ENCODE measurements around the gene TCP11.
A peak's percentile ranks its signal among the peaks of the same experiment; 100 is the strongest.

The TCP11 gene

GRCh38 chr6:35141007-35141655 lies at the start of gene TCP11:
Gene TCP11 (minus strand): TSS chr6:35141339. CDS start chr6:35140870, 469 bp downstream.
- DNase-seq: peak; percentile 70

- DNase-seq: no peak
Observed at GRCh38 chr6:35190306-35190705, 49.2 kb upstream of the TCP11 start.

GRCh38 chr6:35188886-35189285 lies 47.7 kb upstream of the TCP11 start:
- no peak for DNase-seq

GRCh38 chr6:35186571-35186970 lies 45.4 kb upstream of the TCP11 start:
- DNase-seq: no peak

GRCh38 chr6:35185971-35186370 lies 44.8 kb upstream of the TCP11 start:
- no peak for DNase-seq

GRCh38 chr6:35185302-35185681 lies 44.2 kb upstream of the TCP11 start:
- DNase-seq: no peak

- no peak for DNase-seq
Observed at GRCh38 chr6:35184580-35185301, 43.6 kb upstream of the TCP11 start.

- DNase-seq: no peak
Observed at GRCh38 chr6:35183935-35184334, 42.8 kb upstream of the TCP11 start.

- no peak for DNase-seq
Observed at GRCh38 chr6:35183281-35183680, 42.1 kb upstream of the TCP11 start.

- DNase-seq: peak; percentile 72
Observed at GRCh38 chr6:35181933-35182612, 40.9 kb upstream of the TCP11 start.

- DNase-seq: peak; percentile 50
Observed at GRCh38 chr6:35181308-35181932, 40.3 kb upstream of the TCP11 start.

GRCh38 chr6:35179901-35180535 lies 38.9 kb upstream of the TCP11 start:
- no peak for DNase-seq

- DNase-seq: no peak
Observed at GRCh38 chr6:35178932-35179832, 38.0 kb upstream of the TCP11 start.

- no peak for DNase-seq
Observed at GRCh38 chr6:35178012-35178411, 36.9 kb upstream of the TCP11 start.

- DNase-seq: no peak
Observed at GRCh38 chr6:35177596-35177995, 36.5 kb upstream of the TCP11 start.

- no peak for DNase-seq
Observed at GRCh38 chr6:35177157-35177556, 36.0 kb upstream of the TCP11 start.

GRCh38 chr6:35176301-35177024 lies 35.3 kb upstream of the TCP11 start:
- no peak for DNase-seq

- DNase-seq: no peak
Observed at GRCh38 chr6:35174501-35174900, 33.4 kb upstream of the TCP11 start.

- DNase-seq: no peak
Observed at GRCh38 chr6:35174088-35174434, 32.9 kb upstream of the TCP11 start.

GRCh38 chr6:35173427-35174087 lies 32.4 kb upstream of the TCP11 start:
- no peak for DNase-seq

- no peak for DNase-seq
Observed at GRCh38 chr6:35173044-35173426, 31.9 kb upstream of the TCP11 start.

Measured in right hindlimb (tissue), 1 donor.